H1 (cell line): ENCODE measurements around the gene SLC44A5.

Experiments
- ATF2 ChIP-seq: IDR thresholded peaks from 2 replicates; pipeline ENCODE4 v1.6.1; 2012; ENCODE audit warnings: low read length, inconsistent platforms
- CTCF ChIP-seq, 3 experiments: IDR thresholded peaks; 1 replicate in 2 of 3; 2 replicates in 1 of 3; pipeline versions ENCODE4 v1.5.1 to v1.6.1; 2011; ENCODE audit warnings: low read length in 3 of 3, mild to moderate bottlenecking in 3 of 3, inconsistent platforms in 2 of 3, low read depth in 1 of 3, moderate library complexity in 1 of 3; ENCODE audit not compliant: insufficient read depth in 1 of 3; ENCODE audit errors: control extremely low read depth in 1 of 3
- EGR1 ChIP-seq: IDR thresholded peaks from 2 replicates; pipeline ENCODE4 v1.6.1; 2011; ENCODE audit warnings: low read depth, low read length, borderline replicate concordance
- NANOG ChIP-seq: IDR thresholded peaks from 2 replicates; pipeline ENCODE4 v1.6.1; 2011; ENCODE audit warnings: low read length, low read depth, mild to moderate bottlenecking, inconsistent platforms; ENCODE audit not compliant: insufficient read depth, poor library complexity, severe bottlenecking

GRCh38 chr1:75567191-75567590 lies 43.7 kb downstream of the SLC44A5 start:
- TF ChIP-seq CTCF (IDR thresholded peaks at IDR 0.05; ENCODE audit: control extremely low read depth in 1 of 3, insufficient read depth in 1 of 3, low read depth in 1 of 3, low read length in 3 of 3) (no peak), EGR1 (no peak), ATF2 (no peak), NANOG (no peak)
